LNCaP clone FGC (cell line): ENCODE measurements around the gene NDUFA8.

Experiments used
- DNase-seq: peaks from one replicate; pipeline ENCODE4 v3.0.0-alpha.2; 2011; ENCODE audit warnings: low read depth
- H3K4me3 ChIP-seq: 2 replicates; pipeline ENCODE4 v1.5.1; 2011; ENCODE audit warnings: mild to moderate bottlenecking, low read depth, low read length, control low read depth
- CTCF ChIP-seq: IDR thresholded peaks from 2 replicates; pipeline ENCODE4 v1.5.1; 2012; ENCODE audit warnings: mild to moderate bottlenecking; ENCODE audit not compliant: control insufficient read depth, insufficient read depth; ENCODE audit errors: extremely low read depth

The NDUFA8 gene

GRCh38 chr9:122106576-122106975 is 53.0 kb downstream of the NDUFA8 start:
- H3K4me3 ChIP-seq: no peak overlapping the region
- TF ChIP-seq CTCF: no peak
- DNase-seq: no peak

- DNase-seq: no peak
- H3K4me3 ChIP-seq: no peak overlapping the region
- no peak for TF ChIP-seq CTCF
These were observed 55.6 kb downstream of the NDUFA8 start for GRCh38 chr9:122103985-122104384.

GRCh38 chr9:122102156-122102555 is 57.4 kb downstream of the NDUFA8 start:
- H3K4me3 ChIP-seq: no peak overlapping the region
- DNase-seq: no peak
- no peak for TF ChIP-seq CTCF

- DNase-seq: no peak
- no peak for TF ChIP-seq CTCF
- H3K4me3 ChIP-seq: no peak overlapping the region
These were observed 58.8 kb downstream of the NDUFA8 start for GRCh38 chr9:122100756-122101155.

- peak; percentile 75 for TF ChIP-seq CTCF
- peak; percentile 21 for DNase-seq
- H3K4me3 ChIP-seq: no peak overlapping the region
These were observed 60.2 kb downstream of the NDUFA8 start for GRCh38 chr9:122099271-122099869.

GRCh38 chr9:122097679-122098315 is 61.8 kb downstream of the NDUFA8 start:
- DNase-seq: no peak
- H3K4me3 ChIP-seq: no peak overlapping the region
- TF ChIP-seq CTCF: no peak
